Tibial nerve (tissue), 4 donors: ENCODE data around the gene FAM193B.

Experiments used
- CTCF ChIP-seq, 5 experiments: fragments of 200-600 bp in 3 of 5; fragments of 450-650 bp in 2 of 5; sonication (generic) in 3 of 5; IDR thresholded peaks; one replicate each; pipeline ENCODE4 v1.5.1; 2016 to 2019; ENCODE audit warnings: antibody characterized with exemption in 5 of 5, mild to moderate bottlenecking in 3 of 5, moderate library complexity in 2 of 5
- EP300 ChIP-seq, 2 donors: sonication (generic); formaldehyde crosslinking; IDR thresholded peaks; one replicate each; pipeline ENCODE4 v1.6.1; 2017; ENCODE audit warnings: antibody characterized with exemption in 2 of 2, mild to moderate bottlenecking in 1 of 2
- POLR2A ChIP-seq, 2 donors: fragments of 450-650 bp; IDR thresholded peaks; one replicate each; pipeline ENCODE4 v1.6.1; 2017; ENCODE audit warnings: antibody characterized with exemption in 2 of 2, mild to moderate bottlenecking in 2 of 2, moderate library complexity in 2 of 2

GRCh38 chr5:177471610-177472356 is 82.6 kb downstream of the FAM193B start:
- TF ChIP-seq CTCF (IDR thresholded peaks at IDR 0.05) = no peak
- TF ChIP-seq EP300 (IDR thresholded peaks at IDR 0.05) = no peak
- TF ChIP-seq POLR2A (IDR thresholded peaks at IDR 0.05) = no peak
